Inflammatory macrophage (primary cell): ENCODE measurements around the gene AMZ1.
A peak's percentile ranks its signal among the peaks of the same experiment; 100 is the strongest.
"Not testable (repeated sequence)": the region's sequence is repeated elsewhere in the genome, so short reads cannot be mapped to it uniquely, and the experiment has no call there.

Experiments
- DNase-seq, 2 donors: peaks; one replicate each; pipeline ENCODE4 v3.0.0-alpha.2; 2020 to 2022

The AMZ1 gene

GRCh38 chr7:2691932-2692439 lies 4.0 kb downstream of the AMZ1 start:
- DNase-seq: not testable (repeated sequence)

GRCh38 chr7:2692543-2692942 lies 4.5 kb downstream of the AMZ1 start:
- no peak for DNase-seq

GRCh38 chr7:2693420-2694121 lies 5.6 kb downstream of the AMZ1 start:
- peak; percentile 86 to 91 for DNase-seq

- DNase-seq: peak in 1 of 2 donors; percentile 27
Measured at GRCh38 chr7:2694122-2694436, 6.1 kb downstream of the AMZ1 start.

GRCh38 chr7:2698581-2699288 lies 10.7 kb downstream of the AMZ1 start:
- DNase-seq: peak in 1 of 2 donors; percentile 28

- no peak for DNase-seq
Measured at GRCh38 chr7:2699289-2699620, 11.3 kb downstream of the AMZ1 start.

GRCh38 chr7:2700141-2700850 lies 12.3 kb downstream of the AMZ1 start:
- no peak for DNase-seq

GRCh38 chr7:2701424-2701823 lies 13.4 kb downstream of the AMZ1 start:
- DNase-seq: no peak

- DNase-seq: peak; percentile 29 to 61
Measured at GRCh38 chr7:2701832-2702593, 14.0 kb downstream of the AMZ1 start.

GRCh38 chr7:2702594-2702957 lies 14.6 kb downstream of the AMZ1 start:
- no peak for DNase-seq

- no peak for DNase-seq
Measured at GRCh38 chr7:2705371-2706096, 17.5 kb downstream of the AMZ1 start.

- no peak for DNase-seq
Measured at GRCh38 chr7:2706685-2707126, 18.7 kb downstream of the AMZ1 start.

GRCh38 chr7:2707481-2707880 lies 19.5 kb downstream of the AMZ1 start:
- no peak for DNase-seq

- no peak for DNase-seq
Measured at GRCh38 chr7:2708041-2708440, 20.0 kb downstream of the AMZ1 start.

- no peak for DNase-seq
Measured at GRCh38 chr7:2708547-2709310, 20.7 kb downstream of the AMZ1 start.

- DNase-seq: peak; percentile 66 to 72
Measured at GRCh38 chr7:2709553-2710285, 21.7 kb downstream of the AMZ1 start.

- DNase-seq: no peak
Measured at GRCh38 chr7:2710286-2710655, 22.3 kb downstream of the AMZ1 start.

- DNase-seq: peak; percentile 25 to 52
Measured at GRCh38 chr7:2710901-2711551, 23.0 kb downstream of the AMZ1 start.

GRCh38 chr7:2711895-2712675 lies 24.1 kb downstream of the AMZ1 start:
- DNase-seq: no peak
